ENCODE results near the gene INPP4B.

GRCh38 chr4:142376204-142376603 lies 469.9 kb downstream of the INPP4B start:
- TF ChIP-seq EZH2 (IDR thresholded peaks at IDR 0.05; ENCODE audit: low read length, missing control alignments) (no peak), CTCF (conservative IDR thresholded peaks at IDR 0.05 in 1 of 2, IDR thresholded peaks at IDR 0.05 in 1 of 2; ENCODE audit: low read depth in 1 of 2, low read length in 2 of 2) (no peak)

All from fibroblast of lung (primary cell).